ENCODE results near the gene H6PD.

Gene H6PD

GRCh38 chr1:9260059-9260766 lies 25.6 kb downstream of the H6PD start:
- no peak for DNase-seq

GRCh38 chr1:9261496-9261895 lies 26.9 kb downstream of the H6PD start:
- no peak for DNase-seq

- DNase-seq, result no peak
Measured at GRCh38 chr1:9262096-9262986, 27.8 kb downstream of the H6PD start.

GRCh38 chr1:9263276-9263855 lies 28.8 kb downstream of the H6PD start:
- no peak for DNase-seq

GRCh38 chr1:9263984-9264872 lies 29.7 kb downstream of the H6PD start:
- no peak for DNase-seq

GRCh38 chr1:9265037-9265436 lies 30.5 kb downstream of the H6PD start:
- no peak for DNase-seq

- DNase-seq, result no peak
Measured at GRCh38 chr1:9265968-9266367, 31.4 kb downstream of the H6PD start.

GRCh38 chr1:9267352-9267686 lies 32.7 kb downstream of the H6PD start:
- no peak for DNase-seq

- no peak for DNase-seq
Measured at GRCh38 chr1:9267827-9268581, 33.4 kb downstream of the H6PD start.

GRCh38 chr1:9269078-9269501 lies 34.5 kb downstream of the H6PD start:
- DNase-seq, result no peak

GRCh38 chr1:9269721-9270120 lies 35.1 kb downstream of the H6PD start:
- no peak for DNase-seq

- DNase-seq, result no peak
Measured at GRCh38 chr1:9270290-9270883, 35.8 kb downstream of the H6PD start.

GRCh38 chr1:9271283-9271682 lies 36.7 kb downstream of the H6PD start:
- DNase-seq, result no peak

- DNase-seq, result no peak
Measured at GRCh38 chr1:9271861-9272595, 37.5 kb downstream of the H6PD start.

GRCh38 chr1:9273177-9273576 lies 38.6 kb downstream of the H6PD start:
- no peak for DNase-seq

GRCh38 chr1:9275161-9275560 lies 40.6 kb downstream of the H6PD start:
- no peak for DNase-seq

GRCh38 chr1:9275567-9276034 lies 41.0 kb downstream of the H6PD start:
- peak; percentile 75 for DNase-seq

- no peak for DNase-seq
Measured at GRCh38 chr1:9278116-9278515, 43.5 kb downstream of the H6PD start.

- no peak for DNase-seq
Measured at GRCh38 chr1:9278585-9279153, 44.1 kb downstream of the H6PD start.

GRCh38 chr1:9279172-9279840 lies 44.7 kb downstream of the H6PD start:
- no peak for DNase-seq

Data from activated T-cell treated with anti-CD3 and anti-CD28 coated beads for 4 hours (primary cell).